HCT116 (cell line): ENCODE measurements around the gene CLC. TPM values are rescaled to one million over a fixed set of nuclear protein-coding genes. Genes with fewer than 3 reads are reported as not detected.

Source experiments
- ATAC-seq: fragments of 200-7000 bp; cut with Tn5 transposase; 2 replicates; pipeline ENCODE4 v1.9.1; 2020; ENCODE audit warnings: mild to moderate bottlenecking, moderate library complexity
- BruUV-seq: library from RNA; stranded (reverse); fragments of 400-500 nt; replicated peaks from 2 replicates; lab custom pipeline; 2021; lab: Mats Ljungman, UMichigan
- CTCF ChIA-PET: fragments of 300-600 bp; sonication (Branson Sonifier 250); formaldehyde crosslinking; loops from one replicate; lab custom pipeline; 2021; ENCODE audit warnings: antibody characterized with exemption; lab: Charles Lee
- POLR2A ChIA-PET: fragments of 300-600, 350-600 bp; sonication (Branson Sonifier 250); formaldehyde crosslinking; loops from one replicate; lab custom pipeline; 2021; ENCODE audit warnings: antibody characterized with exemption; lab: Charles Lee
- RAD21 ChIA-PET, 2 experiments: fragments of 300-600 bp; sonication (Branson Sonifier 250); formaldehyde crosslinking; loops; one replicate each; lab custom pipeline; 2023; ENCODE audit warnings: low total read pairs in 2 of 2; ENCODE audit not compliant: uncharacterized antibody in 2 of 2, unreplicated experiment in 2 of 2, low non-redundant PET in 1 of 2; lab: Charles Lee
- DNase-seq: peaks from one replicate; pipeline ENCODE4 v3.0.0-alpha.2; 2010; ENCODE audit warnings: low read depth, low spot score
- H2AFZ ChIP-seq: fragments of 200-600 bp; shearing (Covaris generic), sonication (generic); 2 replicates; pipeline ENCODE4 v1.6.1; 2017; ENCODE audit warnings: low read depth, mixed run types, mixed read lengths, antibody characterized with exemption, low read length; ENCODE audit not compliant: poor library complexity, severe bottlenecking
- H3K27ac ChIP-seq: 2 replicates; pipeline ENCODE4 v1.5.1; 2012; ENCODE audit warnings: low read depth, low read length
- H3K27me3 ChIP-seq: fragments of 200-600 bp; sonication (generic); 2 replicates; pipeline ENCODE4 v1.6.1; 2016; ENCODE audit warnings: mixed run types, low read length, mixed read lengths; ENCODE audit not compliant: insufficient read depth
- H3K36me3 ChIP-seq, 2 experiments: fragments of 200-500 bp in 1 of 2; fragments of 200-600 bp in 1 of 2; sonication (Bioruptor generic) in 1 of 2; sonication (generic) in 1 of 2; 2 replicates each; pipeline versions ENCODE4 v1.5.1 to v1.6.1; 2014 to 2016; ENCODE audit warnings: low read length in 2 of 2, inconsistent platforms in 1 of 2, mixed read lengths in 1 of 2, mixed run types in 1 of 2; ENCODE audit not compliant: insufficient read depth in 2 of 2, control insufficient read depth in 1 of 2
- H3K4me1 ChIP-seq, 2 experiments: fragments of 200-600 bp in 1 of 2; sonication (generic) in 1 of 2; 2 replicates each; pipeline versions ENCODE4 v1.5.1 to v1.6.1; 2012 to 2017; ENCODE audit warnings: low read length in 2 of 2, inconsistent platforms in 1 of 2, mild to moderate bottlenecking in 1 of 2, mixed read lengths in 1 of 2, mixed run types in 1 of 2, moderate library complexity in 1 of 2; ENCODE audit not compliant: insufficient read depth in 2 of 2, control insufficient read depth in 1 of 2
- H3K4me2 ChIP-seq: fragments of 200-600 bp; sonication (generic); 2 replicates; pipeline ENCODE4 v1.6.1; 2017; ENCODE audit warnings: mixed run types, low read length, mixed read lengths
- H3K4me3 ChIP-seq, 2 experiments: fragments of 200-600 bp in 1 of 2; sonication (generic) in 1 of 2; replicated peaks in 1 of 2; 2 replicates each; pipeline ENCODE4 v1.5.1; 2011 to 2016; ENCODE audit warnings: low read length in 2 of 2, control low read depth in 1 of 2, low read depth in 1 of 2, mild to moderate bottlenecking in 1 of 2, mixed read lengths in 1 of 2, mixed run types in 1 of 2
- H3K79me2 ChIP-seq: fragments of 200-600 bp; sonication (generic); 2 replicates; pipeline ENCODE4 v1.6.1; 2017; ENCODE audit warnings: mild to moderate bottlenecking, mixed run types, low read length, moderate library complexity, mixed read lengths; ENCODE audit not compliant: insufficient read depth
- H3K9ac ChIP-seq: fragments of 200-600 bp; sonication (generic); 2 replicates; pipeline ENCODE4 v1.6.1; 2016; ENCODE audit warnings: low read length, mixed read lengths
- H3K9me2 ChIP-seq: fragments of 200-600 bp; sonication (generic), shearing (Covaris generic); 2 replicates; pipeline ENCODE4 v1.6.1; 2017; ENCODE audit warnings: mixed run types, mild to moderate bottlenecking, moderate library complexity; ENCODE audit not compliant: insufficient read depth
- H3K9me3 ChIP-seq, 2 experiments: fragments of 200-500 bp in 1 of 2; fragments of 200-600 bp in 1 of 2; sonication (Bioruptor generic) in 1 of 2; sonication (generic) in 1 of 2; 2 replicates each; pipeline ENCODE4 v1.6.1; 2014 to 2017; ENCODE audit warnings: low read length in 2 of 2, mixed read lengths in 2 of 2, inconsistent platforms in 1 of 2, low read depth in 1 of 2, mild to moderate bottlenecking in 1 of 2, mixed run types in 1 of 2, moderate library complexity in 1 of 2; ENCODE audit not compliant: control insufficient read depth in 1 of 2, insufficient read depth in 1 of 2
- H4K20me1 ChIP-seq: fragments of 200-600 bp; sonication (generic), shearing (Covaris generic); 2 replicates; pipeline ENCODE4 v1.6.1; 2017; ENCODE audit warnings: mixed run types, mild to moderate bottlenecking, moderate library complexity; ENCODE audit not compliant: insufficient read depth
- CBX3 ChIP-seq: IDR thresholded peaks from 2 replicates; pipeline ENCODE4 v1.6.1; 2012; ENCODE audit warnings: low read depth
- CEBPB ChIP-seq: IDR thresholded peaks from 2 replicates; pipeline ENCODE4 v1.6.1; 2012; ENCODE audit warnings: low read depth
- ELF1 ChIP-seq: IDR thresholded peaks from 2 replicates; pipeline ENCODE4 v1.6.1; 2012; ENCODE audit warnings: low read depth, borderline replicate concordance
- EZH2 ChIP-seq: fragments of 200-600 bp; sonication (generic); IDR thresholded peaks from 2 replicates; pipeline ENCODE4 v1.6.1; 2017; ENCODE audit warnings: antibody characterized with exemption, mixed run types
- EZH2phosphoT487 ChIP-seq: fragments of 200-600 bp; IDR thresholded peaks from 2 replicates; pipeline ENCODE4 v1.6.1; 2018; ENCODE audit warnings: antibody characterized with exemption, borderline replicate concordance
- FOSL1 ChIP-seq: IDR thresholded peaks from 2 replicates; pipeline ENCODE4 v1.6.1; 2012; ENCODE audit warnings: low read depth
- JUND ChIP-seq: IDR thresholded peaks from 2 replicates; pipeline ENCODE4 v1.6.1; 2012
- POLR2A ChIP-seq: IDR thresholded peaks from 2 replicates; pipeline ENCODE4 v1.7.0; 2011; ENCODE audit warnings: borderline replicate concordance; ENCODE audit not compliant: insufficient read depth, insufficient read length; ENCODE audit errors: extremely low read depth
- RAD21 ChIP-seq: IDR thresholded peaks from 2 replicates; pipeline ENCODE4 v1.6.1; 2012; ENCODE audit warnings: low read depth, mild to moderate bottlenecking
- SIN3A ChIP-seq: IDR thresholded peaks from 2 replicates; pipeline ENCODE4 v1.6.1; 2012; ENCODE audit warnings: low read depth
- SP1 ChIP-seq: IDR thresholded peaks from 2 replicates; pipeline ENCODE4 v1.6.1; 2012; ENCODE audit warnings: low read depth
- SRF ChIP-seq: IDR thresholded peaks from 2 replicates; pipeline ENCODE4 v1.6.1; 2012; ENCODE audit warnings: low read depth
- intact Hi-C: fragments of 100-400 bp; cut with micrococcal nuclease; formaldehyde crosslinking; loops from 2 replicates; pipeline ENCODE4 v1.10.0; 2022
- total RNA-seq: library from RNA; stranded (reverse); gene quantifications from one replicate; pipeline ENCODE4 v1.2.1, GENCODE V29; 2021; ENCODE audit not compliant: unreplicated experiment
- TF ChIP-seq, protein P1 (sequence below): IDR thresholded peaks from 2 replicates; pipeline ENCODE4 v1.6.1; 2012; ENCODE audit warnings: low read depth
- TF ChIP-seq, protein P2 (sequence below), 3 experiments: fragments of 200-600 bp in 1 of 3; sonication (generic) in 1 of 3; IDR thresholded peaks in 2 of 3; conservative IDR thresholded peaks in 1 of 3; 2 replicates each; pipeline ENCODE4 v1.5.1; 2012 to 2017; ENCODE audit warnings: low read depth in 2 of 3, low read length in 2 of 3, antibody characterized with exemption in 1 of 3, borderline replicate concordance in 1 of 3, control low read depth in 1 of 3, mild to moderate bottlenecking in 1 of 3, mixed read lengths in 1 of 3, mixed run types in 1 of 3, moderate library complexity in 1 of 3; ENCODE audit not compliant: insufficient read depth in 1 of 3
- TF ChIP-seq, protein P3 (sequence below): IDR thresholded peaks from 2 replicates; pipeline ENCODE4 v1.6.1; 2012

CLC gene
- total RNA-seq, 1 experiment from 2014 or later: not detected

DNA sequence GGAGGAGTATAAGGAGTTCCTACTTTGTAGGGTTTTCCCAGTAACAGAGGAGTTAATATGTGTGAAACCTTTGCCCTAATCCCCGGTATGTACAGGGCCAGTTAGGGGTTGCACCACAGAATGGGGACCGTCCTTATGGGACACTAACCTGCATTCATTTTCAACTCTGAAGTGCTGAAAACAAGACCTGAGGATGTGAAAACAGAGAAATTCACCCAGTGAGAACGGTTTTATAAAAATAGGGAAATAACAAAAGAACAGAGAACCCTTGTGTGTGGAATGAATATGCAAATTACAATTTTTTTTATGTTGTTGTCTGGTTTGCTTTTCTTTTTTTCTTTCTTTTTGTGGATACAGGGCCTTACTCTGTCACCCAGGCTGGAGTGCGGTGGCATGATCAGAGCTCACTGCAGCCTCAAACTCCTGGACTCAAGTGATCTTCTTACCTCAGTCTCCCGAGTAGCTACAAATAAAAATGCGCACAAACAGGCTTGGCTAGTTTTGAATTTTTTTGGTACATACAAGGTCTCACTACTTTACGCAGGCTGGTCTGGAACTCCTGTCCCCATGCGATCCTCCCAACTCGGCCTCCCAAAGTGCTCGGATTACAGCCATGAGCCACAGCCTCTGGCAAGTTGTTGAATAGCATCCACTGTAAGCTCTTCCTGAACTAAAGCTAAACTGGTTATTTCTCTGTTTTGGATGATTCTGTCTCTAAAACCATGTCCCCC lies 10.6 kb downstream of the CLC start:
- Histone ChIP-seq H3K9me2 (no peaks in the 10 kb centered on the region), H3K4me2 (no peak overlapping the region), H3K79me2 (no peaks in the 10 kb centered on the region), H3K4me3 (no peak overlapping the region), H3K4me1 (no peaks in the 10 kb centered on the region), H3K9ac (no peak overlapping the region), H3K27ac (no peak overlapping the region), H3K9me3 (no peaks in the 10 kb centered on the region), H2AFZ (no peak overlapping the region), H3K36me3 (no peaks in the 10 kb centered on the region), H4K20me1 (no peaks in the 10 kb centered on the region), H3K27me3 (peaks cover 62% of the 10 kb centered on the region)
- ChIA-PET RAD21 (no interaction called here), CTCF (no interaction called here), POLR2A (no interaction called here)
- DNase-seq (no peak), ATAC-seq (no peak)
- BruUV-seq: no TSS peak
- TF ChIP-seq JUND (no peak), SRF (no peak), POLR2A (no peak), FOSL1 (no peak), CEBPB (no peak), EZH2 (no peak), RAD21 (no peak), CBX3 (no peak), SIN3A (no peak), ELF1 (no peak), EZH2phosphoT487 (no peak), SP1 (no peak)
- TF ChIP-seq, protein P1, sequence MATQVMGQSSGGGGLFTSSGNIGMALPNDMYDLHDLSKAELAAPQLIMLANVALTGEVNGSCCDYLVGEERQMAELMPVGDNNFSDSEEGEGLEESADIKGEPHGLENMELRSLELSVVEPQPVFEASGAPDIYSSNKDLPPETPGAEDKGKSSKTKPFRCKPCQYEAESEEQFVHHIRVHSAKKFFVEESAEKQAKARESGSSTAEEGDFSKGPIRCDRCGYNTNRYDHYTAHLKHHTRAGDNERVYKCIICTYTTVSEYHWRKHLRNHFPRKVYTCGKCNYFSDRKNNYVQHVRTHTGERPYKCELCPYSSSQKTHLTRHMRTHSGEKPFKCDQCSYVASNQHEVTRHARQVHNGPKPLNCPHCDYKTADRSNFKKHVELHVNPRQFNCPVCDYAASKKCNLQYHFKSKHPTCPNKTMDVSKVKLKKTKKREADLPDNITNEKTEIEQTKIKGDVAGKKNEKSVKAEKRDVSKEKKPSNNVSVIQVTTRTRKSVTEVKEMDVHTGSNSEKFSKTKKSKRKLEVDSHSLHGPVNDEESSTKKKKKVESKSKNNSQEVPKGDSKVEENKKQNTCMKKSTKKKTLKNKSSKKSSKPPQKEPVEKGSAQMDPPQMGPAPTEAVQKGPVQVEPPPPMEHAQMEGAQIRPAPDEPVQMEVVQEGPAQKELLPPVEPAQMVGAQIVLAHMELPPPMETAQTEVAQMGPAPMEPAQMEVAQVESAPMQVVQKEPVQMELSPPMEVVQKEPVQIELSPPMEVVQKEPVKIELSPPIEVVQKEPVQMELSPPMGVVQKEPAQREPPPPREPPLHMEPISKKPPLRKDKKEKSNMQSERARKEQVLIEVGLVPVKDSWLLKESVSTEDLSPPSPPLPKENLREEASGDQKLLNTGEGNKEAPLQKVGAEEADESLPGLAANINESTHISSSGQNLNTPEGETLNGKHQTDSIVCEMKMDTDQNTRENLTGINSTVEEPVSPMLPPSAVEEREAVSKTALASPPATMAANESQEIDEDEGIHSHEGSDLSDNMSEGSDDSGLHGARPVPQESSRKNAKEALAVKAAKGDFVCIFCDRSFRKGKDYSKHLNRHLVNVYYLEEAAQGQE: no peak
- TF ChIP-seq, protein P2, sequence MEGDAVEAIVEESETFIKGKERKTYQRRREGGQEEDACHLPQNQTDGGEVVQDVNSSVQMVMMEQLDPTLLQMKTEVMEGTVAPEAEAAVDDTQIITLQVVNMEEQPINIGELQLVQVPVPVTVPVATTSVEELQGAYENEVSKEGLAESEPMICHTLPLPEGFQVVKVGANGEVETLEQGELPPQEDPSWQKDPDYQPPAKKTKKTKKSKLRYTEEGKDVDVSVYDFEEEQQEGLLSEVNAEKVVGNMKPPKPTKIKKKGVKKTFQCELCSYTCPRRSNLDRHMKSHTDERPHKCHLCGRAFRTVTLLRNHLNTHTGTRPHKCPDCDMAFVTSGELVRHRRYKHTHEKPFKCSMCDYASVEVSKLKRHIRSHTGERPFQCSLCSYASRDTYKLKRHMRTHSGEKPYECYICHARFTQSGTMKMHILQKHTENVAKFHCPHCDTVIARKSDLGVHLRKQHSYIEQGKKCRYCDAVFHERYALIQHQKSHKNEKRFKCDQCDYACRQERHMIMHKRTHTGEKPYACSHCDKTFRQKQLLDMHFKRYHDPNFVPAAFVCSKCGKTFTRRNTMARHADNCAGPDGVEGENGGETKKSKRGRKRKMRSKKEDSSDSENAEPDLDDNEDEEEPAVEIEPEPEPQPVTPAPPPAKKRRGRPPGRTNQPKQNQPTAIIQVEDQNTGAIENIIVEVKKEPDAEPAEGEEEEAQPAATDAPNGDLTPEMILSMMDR (IDR thresholded peaks at IDR 0.05 in 2 of 3, conservative IDR thresholded peaks at IDR 0.05 in 1 of 3; ENCODE audit: borderline replicate concordance in 1 of 3, insufficient read depth in 1 of 3, low read depth in 2 of 3, low read length in 2 of 3): no peak
- TF ChIP-seq, protein P3, sequence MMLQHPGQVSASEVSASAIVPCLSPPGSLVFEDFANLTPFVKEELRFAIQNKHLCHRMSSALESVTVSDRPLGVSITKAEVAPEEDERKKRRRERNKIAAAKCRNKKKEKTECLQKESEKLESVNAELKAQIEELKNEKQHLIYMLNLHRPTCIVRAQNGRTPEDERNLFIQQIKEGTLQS: no peak
- intact Hi-C loops: no loop called here
